Measurements from ENCODE around the gene FOXJ3.

Gene FOXJ3

GRCh38 chr1:42335050-42335808 is at the start of gene FOXJ3:
Gene FOXJ3 (minus strand): TSS chr1:42335235. CDS start chr1:42311093, 24,142 bp downstream.
- DNase-seq (ENCODE audit: low read depth) = peak; percentile 79

DNA sequence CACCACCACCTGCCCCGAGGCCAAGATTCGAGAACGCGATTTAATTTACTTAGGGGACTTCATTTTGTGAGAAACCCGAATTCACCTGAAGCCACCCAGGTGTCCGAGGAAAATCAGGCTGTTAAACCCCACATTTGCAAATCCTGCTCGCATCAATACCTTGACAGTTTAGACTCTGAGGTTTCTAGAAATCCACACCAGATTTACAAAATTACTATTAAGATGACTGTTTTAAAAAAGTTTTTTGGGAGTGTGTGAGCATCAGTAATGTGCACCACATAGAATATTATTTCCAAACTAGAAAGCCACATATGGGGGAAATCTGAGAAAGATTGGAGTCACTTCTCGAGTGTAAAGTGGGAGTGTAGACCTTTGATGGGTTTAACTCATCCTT is 46.2 kb upstream of the FOXJ3 start:
- no peak for DNase-seq (ENCODE audit: low read depth)

DNA sequence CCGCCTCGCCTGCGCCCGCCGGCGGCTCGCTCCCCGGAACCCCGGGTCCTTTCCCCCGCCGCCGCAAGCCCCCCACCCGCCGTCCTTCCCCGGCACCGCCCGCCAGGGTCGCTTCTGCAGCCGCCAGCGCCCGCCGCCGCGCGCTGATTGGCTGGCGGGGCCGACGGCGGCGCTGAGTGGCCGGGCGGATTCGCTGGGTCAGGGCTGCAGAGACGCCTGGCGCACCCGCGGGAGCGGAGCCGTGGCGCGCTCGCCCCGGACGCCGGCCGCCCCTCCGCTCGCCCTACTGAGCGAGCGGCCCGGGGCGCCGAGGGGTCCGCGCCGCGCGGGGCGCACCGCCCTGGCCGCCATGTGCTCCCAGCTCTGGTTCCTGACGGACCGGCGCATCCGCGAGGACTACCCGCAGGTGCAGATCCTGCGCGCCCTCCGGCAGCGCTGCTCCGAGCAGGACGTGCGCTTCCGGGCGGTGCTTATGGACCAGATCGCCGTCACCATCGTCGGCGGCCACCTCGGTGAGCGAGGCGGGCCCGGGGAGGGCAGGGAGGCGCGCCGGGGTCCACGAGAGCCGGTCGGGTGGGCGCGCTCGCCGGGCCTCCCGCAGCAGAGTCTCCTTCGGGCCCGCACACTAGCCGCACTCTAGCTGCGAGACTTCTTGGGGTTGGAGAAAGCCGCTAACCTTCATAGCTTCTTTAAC is 45.7 kb upstream of the FOXJ3 start, which contains the start of gene RIMKLA:
RIMKLA (plus strand) TSS at position 207 of the 694 bp plus-strand sequence; CDS start at position 350, 143 bp downstream.
- DNase-seq (ENCODE audit: low read depth) = no peak

DNA sequence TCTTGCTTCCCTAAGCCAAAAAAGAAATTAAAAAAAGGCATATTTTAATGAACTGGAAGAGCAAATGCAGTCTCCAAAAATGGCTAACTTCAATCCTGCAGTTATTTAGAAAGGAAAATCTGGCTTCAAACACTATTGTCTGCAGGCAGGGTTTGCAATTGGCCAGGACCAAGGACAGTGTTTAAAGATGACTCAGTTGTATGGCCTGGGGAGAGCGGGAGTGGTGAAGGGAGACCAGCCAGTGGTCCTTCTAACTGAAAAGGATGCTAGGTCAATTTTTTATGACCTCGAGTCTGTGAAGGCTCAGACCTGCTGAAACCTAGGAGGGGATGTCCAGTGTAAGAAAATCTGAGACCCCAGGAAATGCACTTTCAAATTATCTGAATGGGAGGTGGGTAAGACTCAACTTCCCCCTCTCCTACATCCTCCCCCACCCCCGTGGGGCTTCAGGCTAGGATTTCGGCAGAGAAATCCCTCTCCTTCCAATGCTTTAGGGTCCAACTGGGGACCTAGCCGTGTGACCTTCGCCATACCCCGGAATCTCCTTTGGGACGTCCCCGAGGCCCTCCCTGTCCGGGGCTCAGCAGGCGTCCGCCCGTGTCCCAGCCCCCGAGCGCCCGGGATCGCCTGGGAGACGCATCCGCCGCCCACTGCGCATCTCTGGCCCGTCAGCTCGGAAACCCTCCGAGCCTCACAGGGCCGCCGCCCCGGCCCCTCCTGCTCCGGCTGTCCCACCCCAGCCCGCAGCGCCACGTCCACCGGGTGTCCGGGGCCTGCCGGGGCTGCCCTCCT is 45.0 kb upstream of the FOXJ3 start:
- DNase-seq (ENCODE audit: low read depth) = peak; percentile 4

DNA sequence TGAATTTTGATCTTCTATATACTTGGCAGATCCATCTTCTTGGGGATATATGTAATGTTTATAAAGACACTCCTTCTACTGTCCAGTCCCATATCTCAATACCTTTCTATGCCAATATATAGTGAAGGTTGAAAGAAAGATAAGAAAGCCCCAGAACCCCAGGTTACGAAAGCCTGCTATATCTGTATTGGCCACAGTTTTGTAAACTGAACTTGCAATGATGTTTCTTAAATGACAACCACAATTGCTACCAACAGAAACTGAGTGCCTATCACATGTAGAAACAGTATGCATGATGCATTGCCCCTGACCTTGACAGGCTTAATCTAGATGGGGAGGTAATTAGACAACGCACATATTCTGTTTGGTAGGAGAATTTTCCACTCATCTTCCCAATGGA is 37.8 kb upstream of the FOXJ3 start:
- no peak for DNase-seq (ENCODE audit: low read depth)

DNA sequence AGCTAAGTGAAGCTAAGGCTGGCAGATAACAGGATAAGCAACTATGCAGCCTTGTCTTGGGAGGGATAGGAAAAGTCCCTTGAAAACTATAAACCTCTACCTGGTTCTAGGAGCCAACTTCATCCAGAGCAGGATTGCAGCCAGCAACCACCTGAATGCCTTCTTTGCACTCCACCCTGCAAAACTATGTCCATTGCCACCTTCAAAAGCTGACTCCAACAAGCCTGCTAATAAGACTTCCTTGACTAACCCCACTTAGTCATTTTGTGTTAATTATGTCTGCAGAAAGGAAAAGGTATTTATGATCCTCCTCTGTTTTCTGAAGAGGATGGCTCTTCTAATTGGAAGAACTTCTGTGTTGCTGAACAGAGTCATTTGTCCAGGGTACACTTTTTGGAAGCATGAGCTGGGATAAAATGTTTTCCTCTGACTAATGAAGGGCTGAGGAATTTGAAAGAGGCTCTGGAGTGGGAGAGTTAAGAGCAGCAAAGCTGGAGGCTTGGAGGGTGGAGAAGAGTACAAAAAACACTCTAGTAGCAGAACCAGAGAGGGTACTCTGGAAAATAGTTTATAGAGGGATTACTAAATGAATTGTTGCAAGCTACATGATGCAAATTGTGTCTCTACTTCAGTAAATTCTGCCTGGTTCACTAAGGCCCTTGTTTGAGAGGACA is 36.0 kb upstream of the FOXJ3 start:
- no peak for DNase-seq (ENCODE audit: low read depth)

DNA sequence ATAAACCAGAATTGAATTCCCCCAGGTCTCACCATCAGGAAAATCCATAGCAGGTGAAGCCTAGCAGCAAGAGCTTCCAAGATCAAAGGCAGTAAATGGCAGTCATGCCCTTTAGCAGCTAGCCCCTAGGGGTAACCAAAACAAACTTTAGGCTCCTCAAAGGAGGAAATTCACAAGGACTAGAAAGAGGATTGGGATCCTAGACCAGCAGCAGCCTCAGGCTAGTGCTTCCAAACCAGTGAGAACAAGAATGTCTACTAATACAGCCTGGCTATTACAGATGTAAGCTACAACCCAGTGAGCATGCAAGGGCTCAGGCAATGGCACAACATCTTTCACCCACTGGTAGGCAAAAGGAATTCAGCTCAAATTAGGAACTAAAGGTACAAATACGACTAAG is 34.4 kb upstream of the FOXJ3 start:
- no peak for DNase-seq (ENCODE audit: low read depth)

DNA sequence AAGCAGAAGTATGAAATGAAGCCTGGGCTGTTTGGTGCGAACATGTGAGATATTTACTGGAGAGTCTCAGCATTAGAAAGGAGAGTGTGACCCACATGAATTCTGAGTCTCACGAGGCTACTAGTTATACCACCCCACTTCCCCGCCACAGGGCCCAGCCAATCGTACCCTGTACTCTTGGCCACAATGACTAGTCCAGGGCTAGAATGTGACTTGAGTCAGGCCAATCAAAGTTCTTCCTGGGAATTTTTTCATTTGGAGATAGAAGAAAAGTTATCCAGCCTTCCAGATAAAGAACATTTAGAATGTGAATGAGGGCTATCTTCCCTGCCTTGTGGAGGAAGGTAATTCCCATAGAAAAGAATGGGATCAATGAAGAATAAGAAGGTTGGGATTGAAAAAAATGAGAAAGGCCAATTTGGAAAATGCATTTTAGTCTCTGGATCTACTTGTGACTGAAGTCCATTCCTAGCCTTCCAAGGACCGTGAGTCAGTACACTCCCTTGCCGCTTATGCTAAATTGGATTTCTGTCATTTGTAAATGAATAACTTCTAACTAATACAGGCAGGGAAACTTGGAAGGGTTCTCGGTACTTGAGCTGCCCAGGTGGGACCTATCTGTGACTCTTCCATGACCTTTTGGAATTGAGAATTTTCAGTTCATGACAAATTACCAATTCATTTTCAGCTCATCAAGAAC is 33.2 kb upstream of the FOXJ3 start:
- no peak for DNase-seq (ENCODE audit: low read depth)

GRCh38 chr1:42365118-42365517 is 30.1 kb upstream of the FOXJ3 start:
- no peak for DNase-seq (ENCODE audit: low read depth)

DNA sequence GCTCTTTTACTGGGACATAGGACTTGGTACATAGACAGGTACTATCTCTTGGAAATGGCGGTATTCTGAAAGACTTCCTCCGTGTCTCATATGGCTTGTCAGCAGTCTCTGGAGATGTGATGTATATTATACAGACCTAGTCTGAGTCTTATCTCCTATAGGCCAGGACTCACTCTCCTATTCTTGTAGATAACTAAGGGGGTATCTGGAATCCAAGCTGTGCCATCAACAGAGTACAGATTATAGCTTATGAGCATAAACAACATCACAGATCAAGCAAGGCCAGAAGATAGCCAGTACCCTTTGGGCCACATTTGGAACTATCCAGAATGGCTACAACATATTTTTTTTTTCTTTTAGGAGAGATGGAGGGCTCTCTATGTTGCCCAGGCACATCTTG is 29.5 kb upstream of the FOXJ3 start:
- no peak for DNase-seq (ENCODE audit: low read depth)

- DNase-seq (ENCODE audit: low read depth) = no peak
Observed at GRCh38 chr1:42364089-42364488, 29.1 kb upstream of the FOXJ3 start.

DNA sequence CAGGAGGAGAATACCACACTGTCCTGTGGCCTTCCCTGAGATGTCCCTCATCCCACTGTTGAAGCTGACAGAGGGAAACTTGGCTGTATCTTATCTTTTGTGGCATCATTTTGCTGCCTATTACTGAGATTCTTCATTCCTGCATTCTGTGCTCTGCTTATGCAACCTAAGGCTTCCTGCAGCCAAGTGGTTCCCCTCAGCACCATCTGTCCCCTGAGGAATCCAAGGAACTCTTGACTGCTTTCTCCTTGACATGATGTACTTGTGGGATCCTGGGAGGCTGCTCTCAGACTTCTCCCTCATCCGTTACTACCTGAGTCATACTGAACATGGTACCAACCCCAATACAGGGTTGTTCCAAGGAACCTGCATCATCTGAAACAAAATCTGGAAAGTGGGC is 24.4 kb upstream of the FOXJ3 start:
- no peak for DNase-seq (ENCODE audit: low read depth)

DNA sequence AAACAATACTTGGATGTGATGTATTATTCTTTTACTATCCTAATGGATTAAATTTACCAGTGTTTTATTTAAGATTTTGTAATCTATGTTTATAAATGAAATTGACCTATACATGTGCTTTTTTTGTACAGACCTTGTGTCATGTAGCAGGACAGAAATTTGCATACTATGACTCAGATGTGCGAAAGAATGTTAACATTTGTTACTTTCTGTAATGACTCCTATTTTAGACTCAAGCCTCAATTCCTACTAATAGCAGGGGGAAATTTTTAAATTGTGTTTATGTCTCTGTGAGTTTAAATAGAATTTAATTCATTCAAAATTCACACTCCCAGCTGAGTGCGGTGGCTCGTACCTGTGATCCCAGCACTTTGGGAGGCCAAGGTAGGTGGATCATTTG is 23.8 kb upstream of the FOXJ3 start:
- no peak for DNase-seq (ENCODE audit: low read depth)

GRCh38 chr1:42350086-42350485 is 15.1 kb upstream of the FOXJ3 start:
- DNase-seq (ENCODE audit: low read depth) = no peak

DNA sequence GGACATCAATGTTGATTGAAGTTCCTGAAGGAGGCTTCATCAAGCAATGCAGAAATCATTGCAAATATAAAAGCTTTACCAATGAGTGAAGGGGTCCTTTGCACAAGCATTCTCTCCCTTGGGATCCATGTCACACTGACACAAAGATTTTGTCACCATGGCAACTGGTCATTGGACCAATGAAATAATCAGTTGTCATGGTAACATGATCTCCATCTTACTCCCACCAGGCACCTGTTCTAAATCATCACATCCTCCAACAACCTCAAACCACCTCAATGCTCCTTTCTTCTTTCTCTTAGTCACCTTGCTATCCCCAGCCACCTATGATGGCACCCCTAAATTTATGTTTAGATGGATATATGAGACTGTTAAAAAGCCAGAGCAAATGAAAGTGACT is 13.5 kb upstream of the FOXJ3 start:
- no peak for DNase-seq (ENCODE audit: low read depth)

DNA sequence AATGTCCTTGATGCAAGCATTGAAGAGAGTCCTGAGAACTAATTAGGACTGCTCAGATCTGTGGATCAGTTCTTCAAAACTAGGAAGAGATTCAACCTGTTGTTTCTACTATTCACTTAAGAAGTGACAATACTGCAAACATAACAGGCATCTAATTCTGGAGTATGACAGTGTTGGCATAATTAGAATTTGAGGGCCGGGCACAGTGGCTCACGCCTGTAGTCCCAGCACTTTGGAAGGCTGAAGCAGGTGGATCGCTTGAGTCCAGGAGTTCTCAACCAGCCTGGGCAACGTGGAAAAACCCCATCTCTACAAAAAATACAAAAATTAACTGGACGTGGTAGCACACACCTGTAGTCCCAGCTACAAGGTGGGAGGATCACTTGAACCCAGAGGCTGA is 8.0 kb upstream of the FOXJ3 start:
- no peak for DNase-seq (ENCODE audit: low read depth)

- DNase-seq (ENCODE audit: low read depth) = no peak
Observed at GRCh38 chr1:42340901-42341300, 5.9 kb upstream of the FOXJ3 start.

DNA sequence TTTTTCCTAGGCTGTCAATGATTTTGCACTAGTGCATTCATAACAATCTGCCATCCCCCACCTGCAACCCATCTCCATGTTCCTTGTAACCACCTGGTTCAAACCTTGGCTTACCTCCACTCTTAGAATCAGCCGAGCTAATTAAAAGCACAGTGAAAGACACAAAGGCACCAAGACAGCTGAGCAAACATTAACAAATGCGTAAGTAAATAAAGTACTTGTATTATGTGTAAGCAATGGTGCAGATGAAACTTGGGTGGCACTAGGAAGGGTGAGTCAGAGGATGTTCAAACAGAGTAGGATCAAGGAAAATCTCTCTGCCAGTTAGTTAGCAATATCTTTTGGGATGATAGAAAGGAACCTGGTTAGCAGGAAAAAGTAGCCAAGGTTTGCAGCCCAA is 5.1 kb upstream of the FOXJ3 start:
- DNase-seq (ENCODE audit: low read depth) = no peak

- DNase-seq (ENCODE audit: low read depth) = no peak
Observed at GRCh38 chr1:42336978-42337377, 1.9 kb upstream of the FOXJ3 start.

DNA sequence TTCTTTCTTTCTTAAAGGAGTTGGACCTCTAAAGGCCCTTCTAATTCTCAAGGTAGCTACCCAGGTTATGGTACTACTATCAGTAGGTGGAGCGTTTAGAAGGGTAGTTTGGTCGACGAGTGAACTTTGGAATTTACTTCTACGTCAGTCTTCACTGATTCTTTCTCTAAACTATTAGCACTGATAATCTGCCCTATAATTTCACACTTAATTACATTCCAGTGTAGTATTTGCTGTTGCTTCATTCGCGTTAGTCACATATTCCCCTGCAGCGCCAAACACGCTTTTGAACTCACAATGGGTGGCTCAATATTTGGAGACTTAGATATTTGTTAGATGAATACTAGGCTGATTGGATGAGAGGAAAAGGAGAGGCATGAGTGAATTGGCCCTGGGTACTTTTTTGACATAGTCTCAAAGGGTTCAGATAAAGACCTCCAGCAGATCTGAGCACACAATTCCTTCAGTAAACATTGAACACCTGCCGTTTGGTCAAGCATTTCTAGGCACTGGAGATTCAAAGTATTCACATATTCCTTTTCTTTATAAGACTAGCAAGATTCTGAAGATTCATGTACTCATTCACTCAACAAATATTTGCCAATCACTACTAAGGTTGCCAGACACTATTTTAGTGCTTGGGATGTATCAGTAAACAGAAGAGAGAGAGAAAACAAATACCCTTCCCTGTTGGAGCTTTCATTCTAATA is 929 bp upstream of the FOXJ3 start:
- DNase-seq (ENCODE audit: low read depth) = no peak
